22Rv1 (cell line): Measurements from ENCODE around the gene ENTPD8.

ENCODE experiments used
- CTCF ChIP-seq: fragments of 450-650 bp; IDR thresholded peaks from 2 replicates; pipeline ENCODE4 v1.5.1; 2017; ENCODE audit warnings: mild to moderate bottlenecking
- ZFX ChIP-seq: fragments of 450-650 bp; IDR thresholded peaks from 2 replicates; pipeline ENCODE4 v1.6.1; 2017; ENCODE audit warnings: antibody characterized with exemption, borderline replicate concordance

GRCh38 chr9:137407590-137408300 is 33.4 kb downstream of the ENTPD8 start:
- TF ChIP-seq CTCF (no peak), ZFX (no peak)
